Fibroblast of peridontal ligament (primary cell): ENCODE measurements around the gene FMN2.
"Not testable (repeated sequence)": the region's sequence is repeated elsewhere in the genome, so short reads cannot be mapped to it uniquely, and the experiment has no call there.

Source experiments
- DNase-seq: peaks from one replicate; pipeline ENCODE4 v3.0.0-alpha.2; 2010; ENCODE audit errors: extremely low read depth

The FMN2 gene

GRCh38 chr1:240362826-240363225 lies 271.1 kb downstream of the FMN2 start:
- peak; percentile 74 for DNase-seq

- no peak for DNase-seq
Measured at GRCh38 chr1:240363315-240363714, 271.6 kb downstream of the FMN2 start.

- DNase-seq, result no peak
Measured at GRCh38 chr1:240363914-240364313, 272.2 kb downstream of the FMN2 start.

GRCh38 chr1:240366636-240367035 lies 275.0 kb downstream of the FMN2 start:
- DNase-seq, result no peak

GRCh38 chr1:240385551-240385950 lies 293.9 kb downstream of the FMN2 start:
- no peak for DNase-seq

- DNase-seq, result peak; percentile 94
Measured at GRCh38 chr1:240385985-240386978, 294.6 kb downstream of the FMN2 start.

GRCh38 chr1:240387051-240387450 lies 295.4 kb downstream of the FMN2 start:
- no peak for DNase-seq

- no peak for DNase-seq
Measured at GRCh38 chr1:240391660-240392260, 300.1 kb downstream of the FMN2 start.

GRCh38 chr1:240394353-240394752 lies 302.7 kb downstream of the FMN2 start:
- DNase-seq, result no peak

- no peak for DNase-seq
Measured at GRCh38 chr1:240395336-240395735, 303.7 kb downstream of the FMN2 start.

- peak; percentile 75 for DNase-seq
Measured at GRCh38 chr1:240399381-240399780, 307.7 kb downstream of the FMN2 start.

- no peak for DNase-seq
Measured at GRCh38 chr1:240401731-240402130, 310.0 kb downstream of the FMN2 start.

- peak; percentile 75 for DNase-seq
Measured at GRCh38 chr1:240402326-240402725, 310.6 kb downstream of the FMN2 start.

GRCh38 chr1:240404286-240404685 lies 312.6 kb downstream of the FMN2 start:
- DNase-seq, result no peak

- no peak for DNase-seq
Measured at GRCh38 chr1:240405751-240406150, 314.1 kb downstream of the FMN2 start.

- DNase-seq, result no peak
Measured at GRCh38 chr1:240407407-240407806, 315.7 kb downstream of the FMN2 start.

GRCh38 chr1:240409615-240410014 lies 317.9 kb downstream of the FMN2 start:
- DNase-seq, result no peak

GRCh38 chr1:240413732-240414131 lies 322.0 kb downstream of the FMN2 start:
- DNase-seq, result peak; percentile 44

GRCh38 chr1:240414237-240414636 lies 322.6 kb downstream of the FMN2 start:
- peak; percentile 65 for DNase-seq

- DNase-seq, result not testable (repeated sequence)
Measured at GRCh38 chr1:240415011-240415410, 323.3 kb downstream of the FMN2 start.

- DNase-seq, result no peak
Measured at GRCh38 chr1:240415532-240415931, 323.8 kb downstream of the FMN2 start.

- no peak for DNase-seq
Measured at GRCh38 chr1:240417317-240417716, 325.6 kb downstream of the FMN2 start.

- DNase-seq, result no peak
Measured at GRCh38 chr1:240420766-240421165, 329.1 kb downstream of the FMN2 start.
